Measurements from ENCODE around the gene LHFPL6.

The LHFPL6 gene

GRCh38 chr13:39602614-39603366 lies at the start of gene LHFPL6:
LHFPL6 (minus strand) TSS chr13:39603193.
- DNase-seq, result peak; percentile 37

- no peak for DNase-seq
Measured at GRCh38 chr13:39646122-39646521, 43.1 kb upstream of the LHFPL6 start.

GRCh38 chr13:39641645-39642044 lies 38.7 kb upstream of the LHFPL6 start:
- no peak for DNase-seq

- no peak for DNase-seq
Measured at GRCh38 chr13:39637890-39638289, 34.9 kb upstream of the LHFPL6 start.

- DNase-seq, result no peak
Measured at GRCh38 chr13:39635564-39635963, 32.6 kb upstream of the LHFPL6 start.

GRCh38 chr13:39632994-39633393 lies 30.0 kb upstream of the LHFPL6 start:
- DNase-seq, result no peak

- DNase-seq, result no peak
Measured at GRCh38 chr13:39631307-39631706, 28.3 kb upstream of the LHFPL6 start.

GRCh38 chr13:39623466-39623865 lies 20.5 kb upstream of the LHFPL6 start:
- DNase-seq, result no peak

- DNase-seq, result no peak
Measured at GRCh38 chr13:39618561-39618960, 15.6 kb upstream of the LHFPL6 start.

- peak; percentile 58 for DNase-seq
Measured at GRCh38 chr13:39616087-39616694, 13.2 kb upstream of the LHFPL6 start.

GRCh38 chr13:39612023-39612637 lies 9.1 kb upstream of the LHFPL6 start:
- DNase-seq, result peak; percentile 64

GRCh38 chr13:39607876-39608275 lies 4.9 kb upstream of the LHFPL6 start:
- DNase-seq, result no peak

GRCh38 chr13:39605677-39606320 lies 2.8 kb upstream of the LHFPL6 start:
- no peak for DNase-seq

- no peak for DNase-seq
Measured at GRCh38 chr13:39604756-39605155, 1.8 kb upstream of the LHFPL6 start.

GRCh38 chr13:39603424-39603947 lies 493 bp upstream of the LHFPL6 start:
- no peak for DNase-seq

- no peak for DNase-seq
Measured at GRCh38 chr13:39602277-39602613, 748 bp downstream of the LHFPL6 start.

- no peak for DNase-seq
Measured at GRCh38 chr13:39601636-39602035, 1.4 kb downstream of the LHFPL6 start.

- peak; percentile 22 for DNase-seq
Measured at GRCh38 chr13:39600766-39601165, 2.2 kb downstream of the LHFPL6 start.

GRCh38 chr13:39599842-39600241 lies 3.2 kb downstream of the LHFPL6 start:
- DNase-seq, result no peak

GRCh38 chr13:39599012-39599411 lies 4.0 kb downstream of the LHFPL6 start:
- DNase-seq, result no peak

- DNase-seq, result no peak
Measured at GRCh38 chr13:39597838-39598237, 5.2 kb downstream of the LHFPL6 start.

GRCh38 chr13:39596685-39597084 lies 6.3 kb downstream of the LHFPL6 start:
- no peak for DNase-seq

GRCh38 chr13:39596176-39596575 lies 6.8 kb downstream of the LHFPL6 start:
- DNase-seq, result no peak
